Psoas muscle (tissue), 8 donors: Measurements from ENCODE around the gene MUC6. TPM values are rescaled to one million over a fixed set of nuclear protein-coding genes. Genes with fewer than 3 reads are reported as not detected.
"Not testable (repeated sequence)": the region's sequence is repeated elsewhere in the genome, so short reads cannot be mapped to it uniquely, and the experiment has no call there.

Source experiments
- ATAC-seq, 4 donors: fragments of 200-7000 bp; cut with Tn5 transposase; one replicate each; pipeline ENCODE4 v1.9.1; 2020; ENCODE audit warnings: moderate library complexity in 3 of 4, mild to moderate bottlenecking in 2 of 4
- DNase-seq, 2 donors: peaks; one replicate each; pipeline ENCODE4 v3.0.0-alpha.2; 2020
- H3K27ac ChIP-seq: fragments of 200-600 bp; one replicate; pipeline ENCODE4 v1.8.0; 2022
- H3K27me3 ChIP-seq, 3 donors: fragments of 200-600 bp in 1 of 3; one replicate each; pipeline versions ENCODE4 v1.6.1 to v1.8.0; 2013 to 2022; ENCODE audit warnings: low read length in 2 of 3, mild to moderate bottlenecking in 2 of 3, moderate library complexity in 1 of 3; ENCODE audit not compliant: insufficient read depth in 3 of 3
- H3K36me3 ChIP-seq, 2 donors: fragments of 200-600 bp in 1 of 2; one replicate each; pipeline versions ENCODE4 v1.6.1 to v1.8.0; 2013 to 2022; ENCODE audit warnings: low read depth in 1 of 2, mild to moderate bottlenecking in 1 of 2, moderate library complexity in 1 of 2; ENCODE audit not compliant: insufficient read depth in 1 of 2
- H3K4me1 ChIP-seq: fragments of 200-600 bp; one replicate; pipeline ENCODE4 v1.8.0; 2022
- H3K4me3 ChIP-seq: fragments of 200-600 bp; one replicate; pipeline ENCODE4 v1.8.0; 2022; ENCODE audit warnings: mild to moderate bottlenecking
- H3K9me3 ChIP-seq: fragments of 200-600 bp; one replicate; pipeline ENCODE4 v1.8.0; 2022
- WGBS, 3 donors: extraction: QIAGEN DNeasy Blood & Tissue Kit; methylation state at CpG; one replicate each; pipeline versions ENCODE4 v1.1.6 to v1.1.7; 2013; 5-methylcytosine and 5-hydroxymethylcytosine counted together
- intact Hi-C, 2 donors: fragments of 100-400 bp; cut with DNase I; formaldehyde crosslinking; loops; one replicate each; pipeline versions ENCODE4 v1.11.0 to v1.14.2; 2022
- polyA plus RNA-seq, 3 donors: library from polyadenylated mRNA; stranded (reverse); fragments of 200-250 nt; gene quantifications; one replicate each; pipeline ENCODE4 v1.2.3, GENCODE V29; 2013
- total RNA-seq, 4 donors: library from RNA; stranded (reverse); fragmentation: NEBNext Ultra II Directional in 2 of 4; extraction: Animal tissue kit (Norgen Biotek cat#: 25700) in 2 of 4; gene quantifications; one replicate each; pipeline versions ENCODE4 v1.2.1 to v1.2.4, GENCODE V29; 2021 to 2023
- TF ChIP-seq, protein P1 (sequence below): fragments of 200-600 bp; IDR thresholded peaks from one replicate; pipeline ENCODE4 v1.8.0; 2022; ENCODE audit warnings: antibody characterized with exemption
- donor health status: healthy with polysubstance abuse.
- donor health status: DM: no; HTN: no; CAD: no; lungs with moderate emphysema.
- donor health status: Bipolar disorder and iron deficiency.
- donor health status: healthy.
- donor health status: DM: yes; HTN: yes; CAD: no.
- donor health status: DM: no; HTN: no; CAD: no.
- donor health status: DM: no; HTN: no; CAD: no.
- donor health status: DM: yes; HTN: yes; CAD: no.

MUC6 gene
- total and polyA plus RNA-seq, 7 donors: under 0.01 to 0.04 (median 0.01) TPM; not detected in 4

DNA sequence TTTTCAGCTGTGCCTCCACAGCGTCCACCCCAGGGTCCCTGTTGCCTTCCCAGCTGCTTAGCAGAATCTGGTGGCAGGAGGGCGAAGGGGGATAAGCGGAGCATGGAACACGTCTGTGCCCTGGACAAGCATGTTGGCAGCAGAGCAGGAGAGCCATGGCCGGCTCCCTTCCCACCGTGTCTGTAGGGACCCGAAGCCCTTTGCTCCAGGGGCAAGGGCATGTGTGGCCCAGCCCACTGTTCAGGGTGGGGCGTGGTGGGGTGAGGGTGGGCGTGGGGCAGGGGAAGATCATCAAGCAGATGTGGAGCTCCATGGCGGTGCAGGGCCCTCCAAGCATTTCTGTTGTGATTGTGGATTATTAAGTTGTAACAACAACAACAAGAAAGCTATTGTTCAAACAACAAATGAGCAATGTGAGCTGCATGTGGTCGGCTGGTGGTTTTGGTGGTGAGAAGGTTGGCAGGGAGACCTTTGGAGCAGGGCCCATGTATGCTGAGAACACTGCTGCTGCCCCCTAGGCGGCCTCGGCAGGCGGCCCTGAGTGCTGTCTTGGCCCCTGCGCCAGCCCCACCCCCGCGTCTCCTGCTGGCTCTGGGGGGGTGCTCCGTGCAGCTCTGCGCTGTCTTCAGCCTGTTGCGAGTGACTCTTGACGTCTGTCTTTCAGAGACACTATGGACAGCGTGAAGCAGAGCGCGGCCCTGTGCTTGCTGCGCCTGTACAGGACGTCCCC lies 59.9 kb downstream of the MUC6 start:
- no peaks in the 10 kb centered on the region for H3K9me3 ChIP-seq
- peak; percentile 37 to 66 (median 60) for ATAC-seq
- intact Hi-C loops: loop anchor here (5.0 kb wide), 3 partner anchors 49 to 76 kb away; partner anchors contain the start of genes AP2A2 (in 2 of the 2) and CHID1 (in 1 of the 2)
- H3K36me3 ChIP-seq: peaks cover 0 to 53% of the 10 kb centered on the region in 2 donors
- TF ChIP-seq, protein P1, sequence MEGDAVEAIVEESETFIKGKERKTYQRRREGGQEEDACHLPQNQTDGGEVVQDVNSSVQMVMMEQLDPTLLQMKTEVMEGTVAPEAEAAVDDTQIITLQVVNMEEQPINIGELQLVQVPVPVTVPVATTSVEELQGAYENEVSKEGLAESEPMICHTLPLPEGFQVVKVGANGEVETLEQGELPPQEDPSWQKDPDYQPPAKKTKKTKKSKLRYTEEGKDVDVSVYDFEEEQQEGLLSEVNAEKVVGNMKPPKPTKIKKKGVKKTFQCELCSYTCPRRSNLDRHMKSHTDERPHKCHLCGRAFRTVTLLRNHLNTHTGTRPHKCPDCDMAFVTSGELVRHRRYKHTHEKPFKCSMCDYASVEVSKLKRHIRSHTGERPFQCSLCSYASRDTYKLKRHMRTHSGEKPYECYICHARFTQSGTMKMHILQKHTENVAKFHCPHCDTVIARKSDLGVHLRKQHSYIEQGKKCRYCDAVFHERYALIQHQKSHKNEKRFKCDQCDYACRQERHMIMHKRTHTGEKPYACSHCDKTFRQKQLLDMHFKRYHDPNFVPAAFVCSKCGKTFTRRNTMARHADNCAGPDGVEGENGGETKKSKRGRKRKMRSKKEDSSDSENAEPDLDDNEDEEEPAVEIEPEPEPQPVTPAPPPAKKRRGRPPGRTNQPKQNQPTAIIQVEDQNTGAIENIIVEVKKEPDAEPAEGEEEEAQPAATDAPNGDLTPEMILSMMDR: no peak
- H3K4me1 ChIP-seq: peaks cover 45% of the 10 kb centered on the region
- peak in 1 of 2 donors; percentile 72 for DNase-seq
- peak overlapping the region; percentile 85 for H3K27ac ChIP-seq
- 64 to 78% (median 68%) methylated on average over 26 of the region's 26 CpGs for WGBS, 3 donors
- H3K27me3 ChIP-seq: no peaks in the 10 kb centered on the region
- no peak overlapping the region for H3K4me3 ChIP-seq

DNA sequence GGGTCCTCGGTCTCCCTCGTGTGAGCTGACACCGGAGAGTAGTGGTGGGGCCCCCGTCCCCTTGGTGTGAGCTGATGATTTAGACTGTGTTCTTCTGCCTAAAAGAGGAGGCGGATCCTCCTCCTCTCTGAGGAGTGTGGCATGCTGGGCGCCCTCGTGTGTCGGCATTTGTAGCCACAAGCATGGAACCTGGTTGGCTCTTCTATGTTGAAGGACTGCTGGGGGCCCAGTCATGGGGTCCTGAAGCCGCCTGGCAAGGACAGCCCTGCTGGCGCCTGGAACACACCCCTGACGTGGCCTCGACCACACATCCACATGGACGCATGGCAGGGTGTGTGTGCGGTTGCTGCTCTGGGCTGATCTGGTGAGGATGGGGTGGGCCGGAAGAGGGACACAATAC lies 60.7 kb downstream of the MUC6 start:
- 80 to 83% (median 82%) methylated on average over 15 of the region's 15 CpGs for WGBS, 3 donors
- H3K27ac ChIP-seq: no peak overlapping the region
- H3K27me3 ChIP-seq: no peaks in the 10 kb centered on the region
- H3K9me3 ChIP-seq: no peaks in the 10 kb centered on the region
- H3K36me3 ChIP-seq: peaks cover 0 to 47% of the 10 kb centered on the region in 2 donors
- no peak overlapping the region for H3K4me3 ChIP-seq
- intact Hi-C loops: loop anchor here (5.0 kb wide), 3 partner anchors 49 to 76 kb away; partner anchors contain the start of genes AP2A2 (in 2 of the 2) and CHID1 (in 1 of the 2)
- ATAC-seq (no peak), DNase-seq (no peak)
- H3K4me1 ChIP-seq: peaks cover 39% of the 10 kb centered on the region
- TF ChIP-seq, protein P1: no peak

DNA sequence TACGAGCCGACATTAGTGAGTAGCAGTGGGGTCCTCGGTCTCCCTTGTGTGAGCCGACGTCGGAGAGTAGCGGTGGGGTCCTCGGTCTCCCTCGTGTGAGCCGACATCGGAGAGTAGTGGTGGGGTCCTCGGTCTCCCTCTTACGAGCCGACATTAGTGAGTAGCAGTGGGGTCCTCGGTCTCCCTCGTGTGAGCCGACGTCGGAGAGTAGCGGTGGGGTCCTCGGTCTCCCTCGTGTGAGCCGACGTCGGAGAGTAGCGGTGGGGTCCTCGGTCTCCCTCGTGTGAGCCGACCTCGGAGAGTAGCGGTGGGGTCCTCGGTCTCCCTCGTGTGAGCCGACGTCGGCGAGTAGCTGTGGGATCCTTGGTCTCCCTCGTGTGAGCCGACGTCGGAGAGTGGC lies 61.1 kb downstream of the MUC6 start:
- intact Hi-C loops: loop anchor here (5.0 kb wide), 3 partner anchors 48 to 77 kb away; partner anchors contain the start of genes AP2A2 (in 2 of the 2) and CHID1 (in 1 of the 2)
- H3K27me3 ChIP-seq, ATAC-seq, H3K9me3 ChIP-seq, H3K27ac ChIP-seq, H3K4me3 ChIP-seq, DNase-seq: not testable (repeated sequence)
- WGBS, 3 donors: 86 to 95% (median 89%) methylated on average over 41 of the region's 41 CpGs
- H3K36me3 ChIP-seq: peaks cover 0 to 49% of the 10 kb centered on the region in 2 donors
- H3K4me1 ChIP-seq: peaks cover 35% of the 10 kb centered on the region

DNA sequence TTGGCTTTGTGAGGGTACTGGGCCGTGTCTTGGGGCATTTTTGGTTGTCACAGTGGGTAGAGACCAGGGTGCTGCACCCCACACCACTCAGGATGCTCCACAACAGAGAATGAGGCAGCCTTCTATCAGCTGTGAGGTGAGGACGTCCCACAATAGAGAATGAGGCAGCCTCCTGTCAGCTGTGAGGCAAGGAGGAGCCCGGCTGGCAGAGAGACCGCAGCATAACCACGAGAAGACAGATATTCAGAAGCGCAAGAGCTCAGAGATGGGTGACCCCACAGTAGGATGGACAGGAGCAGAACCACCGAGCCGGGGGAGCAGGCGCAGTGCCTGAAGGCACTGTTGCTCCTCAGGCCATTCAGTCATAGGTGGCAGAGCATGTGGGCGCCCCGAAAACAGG lies 63.3 kb downstream of the MUC6 start:
- H3K4me1 ChIP-seq: peaks cover 21% of the 10 kb centered on the region
- 87 to 97% (median 97%) methylated on average over 11 of the region's 11 CpGs for WGBS, 3 donors
- TF ChIP-seq, protein P1: no peak
- intact Hi-C loops: no loop called here
- H3K27me3 ChIP-seq: no peaks in the 10 kb centered on the region
- peaks cover 0 to 55% of the 10 kb centered on the region in 2 donors for H3K36me3 ChIP-seq
- no peak overlapping the region for H3K4me3 ChIP-seq
- no peak overlapping the region for H3K27ac ChIP-seq
- no peaks in the 10 kb centered on the region for H3K9me3 ChIP-seq
- ATAC-seq (no peak), DNase-seq (no peak)

DNA sequence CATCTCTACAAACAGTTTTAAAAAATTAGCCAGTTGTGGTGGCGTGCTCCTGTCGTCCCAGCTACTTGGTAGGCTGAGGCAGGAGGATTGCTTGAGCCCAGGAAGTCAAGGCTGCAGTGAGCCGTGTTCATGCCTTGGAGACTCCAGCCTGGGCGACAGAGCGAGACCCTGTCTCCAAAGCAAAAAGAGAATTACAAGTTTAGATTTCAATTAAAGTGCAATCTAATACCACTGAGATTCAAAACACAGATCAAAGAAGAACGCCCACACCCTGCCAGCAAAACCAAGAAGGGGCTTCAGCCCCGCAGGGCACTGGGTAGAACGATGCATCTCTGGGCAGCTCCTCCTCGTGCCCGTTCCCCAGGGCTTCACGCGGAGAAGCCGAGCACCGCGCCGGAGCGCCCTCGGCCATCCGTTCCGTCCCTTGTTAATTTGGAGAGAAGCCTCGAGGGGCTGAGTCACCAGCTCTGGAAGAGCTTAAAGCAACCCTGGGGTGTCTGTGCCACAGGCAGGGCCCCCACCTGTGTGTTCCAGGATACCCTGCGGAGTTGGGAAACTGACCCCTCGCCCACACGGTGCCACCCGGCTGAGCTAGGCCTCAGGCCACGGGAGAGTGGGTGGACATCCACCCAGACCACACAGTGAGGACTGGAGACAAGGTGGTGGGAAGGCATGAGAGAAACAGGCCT lies 63.9 kb downstream of the MUC6 start:
- Histone ChIP-seq H3K36me3 (peaks cover 0 to 52% of the 10 kb centered on the region in 2 donors), H3K4me1 (peaks cover 15% of the 10 kb centered on the region), H3K27me3 (no peaks in the 10 kb centered on the region), H3K4me3 (no peak overlapping the region), H3K27ac (no peak overlapping the region), H3K9me3 (no peaks in the 10 kb centered on the region)
- TF ChIP-seq, protein P1: no peak
- intact Hi-C loops: no loop called here
- ATAC-seq: no peak
- no peak for DNase-seq
- 93 to 97% (median 96%) methylated on average over 26 of the region's 26 CpGs for WGBS, 3 donors
